ENCODE results near the gene LRRC28.

- TF ChIP-seq CTCF (IDR thresholded peaks at IDR 0.05; ENCODE audit: low read depth, low read length, poor library complexity, severe bottlenecking), result no peak
- TF ChIP-seq EZH2phosphoT487 (IDR thresholded peaks at IDR 0.05; ENCODE audit: borderline replicate concordance, low read length), result no peak
Measured at GRCh38 chr15:99279827-99280226, 28.5 kb downstream of the LRRC28 start.

Data from DOHH2 (cell line).